Endothelial cell of umbilical vein (primary cell): ENCODE results near the gene DMD.

Source experiments
- EZH2 ChIP-seq: IDR thresholded peaks from 2 replicates; pipeline ENCODE4 v1.6.1; 2012; ENCODE audit warnings: borderline replicate concordance, low read depth, mild to moderate bottlenecking, moderate library complexity, low read length, inconsistent platforms; ENCODE audit not compliant: severe bottlenecking
- FOS ChIP-seq: IDR thresholded peaks from 2 replicates; pipeline ENCODE4 v1.6.1; 2011; ENCODE audit warnings: mild to moderate bottlenecking, low read length, moderate library complexity, borderline replicate concordance; ENCODE audit not compliant: insufficient read depth
- JUN ChIP-seq: IDR thresholded peaks from 2 replicates; pipeline ENCODE4 v1.6.1; 2011; ENCODE audit warnings: borderline replicate concordance, low read depth; ENCODE audit not compliant: insufficient read length, insufficient read depth
- POLR2A ChIP-seq: IDR thresholded peaks from 2 replicates; pipeline ENCODE4 v1.6.1; 2012; ENCODE audit warnings: low read depth, mild to moderate bottlenecking, control low read depth, low read length
- TF ChIP-seq, protein P1 (sequence below), 2 donors: IDR thresholded peaks; 1 replicate in 1 of 2; 2 replicates in 1 of 2; pipeline ENCODE4 v1.5.1; 2011; ENCODE audit warnings: low read length in 2 of 2, mild to moderate bottlenecking in 2 of 2, moderate library complexity in 2 of 2, control low read depth in 1 of 2, inconsistent platforms in 1 of 2, low read depth in 1 of 2; ENCODE audit not compliant: insufficient read depth in 1 of 2; ENCODE audit errors: extremely low read depth in 1 of 2

DNA sequence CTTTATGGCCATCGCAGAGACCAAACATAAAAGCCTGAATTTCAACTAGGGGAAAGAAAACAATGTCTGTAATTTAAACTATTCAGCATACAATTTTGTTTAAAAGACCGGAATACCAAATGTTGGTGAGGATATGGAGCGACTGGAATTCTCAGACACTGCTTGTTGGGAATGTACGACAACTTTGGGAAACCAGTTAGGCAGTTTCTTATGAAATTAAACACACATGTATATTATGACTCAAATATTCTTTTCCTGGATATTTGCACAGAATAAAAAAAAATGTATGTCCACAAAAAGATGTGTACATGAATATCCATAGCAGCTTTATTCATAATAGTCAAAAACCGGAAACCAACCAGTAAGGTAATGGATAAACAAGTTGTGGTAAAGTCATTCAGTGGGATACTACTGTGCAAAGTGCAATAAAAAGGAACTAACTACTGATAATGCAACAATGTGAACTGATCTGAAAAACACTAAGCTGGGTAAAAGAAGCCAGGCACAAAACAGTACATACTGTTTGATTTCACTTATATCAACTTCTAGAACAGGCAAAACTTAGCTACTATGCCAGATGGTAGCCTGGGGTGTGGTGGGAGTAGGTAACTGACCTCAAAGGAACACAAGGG is 1986.9 kb downstream of the DMD start:
- no peak for TF ChIP-seq POLR2A
- TF ChIP-seq EZH2: no peak
- no peak for TF ChIP-seq JUN
- TF ChIP-seq FOS: no peak
- TF ChIP-seq, protein P1, sequence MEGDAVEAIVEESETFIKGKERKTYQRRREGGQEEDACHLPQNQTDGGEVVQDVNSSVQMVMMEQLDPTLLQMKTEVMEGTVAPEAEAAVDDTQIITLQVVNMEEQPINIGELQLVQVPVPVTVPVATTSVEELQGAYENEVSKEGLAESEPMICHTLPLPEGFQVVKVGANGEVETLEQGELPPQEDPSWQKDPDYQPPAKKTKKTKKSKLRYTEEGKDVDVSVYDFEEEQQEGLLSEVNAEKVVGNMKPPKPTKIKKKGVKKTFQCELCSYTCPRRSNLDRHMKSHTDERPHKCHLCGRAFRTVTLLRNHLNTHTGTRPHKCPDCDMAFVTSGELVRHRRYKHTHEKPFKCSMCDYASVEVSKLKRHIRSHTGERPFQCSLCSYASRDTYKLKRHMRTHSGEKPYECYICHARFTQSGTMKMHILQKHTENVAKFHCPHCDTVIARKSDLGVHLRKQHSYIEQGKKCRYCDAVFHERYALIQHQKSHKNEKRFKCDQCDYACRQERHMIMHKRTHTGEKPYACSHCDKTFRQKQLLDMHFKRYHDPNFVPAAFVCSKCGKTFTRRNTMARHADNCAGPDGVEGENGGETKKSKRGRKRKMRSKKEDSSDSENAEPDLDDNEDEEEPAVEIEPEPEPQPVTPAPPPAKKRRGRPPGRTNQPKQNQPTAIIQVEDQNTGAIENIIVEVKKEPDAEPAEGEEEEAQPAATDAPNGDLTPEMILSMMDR (IDR thresholded peaks at IDR 0.05; ENCODE audit: extremely low read depth in 1 of 2, insufficient read depth in 1 of 2, low read depth in 1 of 2, low read length in 2 of 2): no peak
